ENCODE measurements around the gene NME1. TPM values are rescaled to one million over a fixed set of nuclear protein-coding genes. Genes with fewer than 3 reads are reported as not detected.

The NME1 gene
- total and polyA plus RNA-seq, 9 of the 15 experiments (the other 6 are each of a cell fraction or from before 2014, with no cell fraction given): 449 to 1,588 (median 604) TPM

- TF ChIP-seq, protein P1, sequence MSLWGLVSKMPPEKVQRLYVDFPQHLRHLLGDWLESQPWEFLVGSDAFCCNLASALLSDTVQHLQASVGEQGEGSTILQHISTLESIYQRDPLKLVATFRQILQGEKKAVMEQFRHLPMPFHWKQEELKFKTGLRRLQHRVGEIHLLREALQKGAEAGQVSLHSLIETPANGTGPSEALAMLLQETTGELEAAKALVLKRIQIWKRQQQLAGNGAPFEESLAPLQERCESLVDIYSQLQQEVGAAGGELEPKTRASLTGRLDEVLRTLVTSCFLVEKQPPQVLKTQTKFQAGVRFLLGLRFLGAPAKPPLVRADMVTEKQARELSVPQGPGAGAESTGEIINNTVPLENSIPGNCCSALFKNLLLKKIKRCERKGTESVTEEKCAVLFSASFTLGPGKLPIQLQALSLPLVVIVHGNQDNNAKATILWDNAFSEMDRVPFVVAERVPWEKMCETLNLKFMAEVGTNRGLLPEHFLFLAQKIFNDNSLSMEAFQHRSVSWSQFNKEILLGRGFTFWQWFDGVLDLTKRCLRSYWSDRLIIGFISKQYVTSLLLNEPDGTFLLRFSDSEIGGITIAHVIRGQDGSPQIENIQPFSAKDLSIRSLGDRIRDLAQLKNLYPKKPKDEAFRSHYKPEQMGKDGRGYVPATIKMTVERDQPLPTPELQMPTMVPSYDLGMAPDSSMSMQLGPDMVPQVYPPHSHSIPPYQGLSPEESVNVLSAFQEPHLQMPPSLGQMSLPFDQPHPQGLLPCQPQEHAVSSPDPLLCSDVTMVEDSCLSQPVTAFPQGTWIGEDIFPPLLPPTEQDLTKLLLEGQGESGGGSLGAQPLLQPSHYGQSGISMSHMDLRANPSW (CRISPR knock-in tag; IDR thresholded peaks at IDR 0.05): no peak
- TF ChIP-seq JUND (IDR thresholded peaks at IDR 0.05; ENCODE audit: borderline replicate concordance, low read depth, low read length): peak; percentile 70; the same call in 1 of the 2 replicates
- no peak; the same call in 2 of the 3 replicates for TF ChIP-seq JUND (tag; IDR thresholded peaks at IDR 0.05; ENCODE audit: borderline replicate concordance, low read depth, low read length)
- no peak for TF ChIP-seq CSDE1 (IDR thresholded peaks at IDR 0.05)
- TF ChIP-seq PHTF2 (CRISPR knock-in tag; IDR thresholded peaks at IDR 0.05): no peak
- TF ChIP-seq RBM17 (IDR thresholded peaks at IDR 0.05; ENCODE audit: borderline replicate concordance, low read depth, low read length): no peak
- TF ChIP-seq NFIC (IDR thresholded peaks at IDR 0.05): no peak
- no peak for TF ChIP-seq TOE1 (IDR thresholded peaks at IDR 0.05; ENCODE audit: borderline replicate concordance)
- no peak for TF ChIP-seq TOE1 (CRISPR knock-in tag; IDR thresholded peaks at IDR 0.05; ENCODE audit: borderline replicate concordance, low read depth)
- no peak for TF ChIP-seq PYGO2 (tag; IDR thresholded peaks at IDR 0.05)
- no peak for TF ChIP-seq ELF2 (CRISPR knock-in tag; IDR thresholded peaks at IDR 0.05)
- no peak for TF ChIP-seq CTBP1 (IDR thresholded peaks at IDR 0.05; ENCODE audit: borderline replicate concordance)
- no peak for TF ChIP-seq ZNF79 (CRISPR knock-in tag; IDR thresholded peaks at IDR 0.05; ENCODE audit: low read depth)
- TF ChIP-seq SMAD3 (CRISPR knock-in tag; conservative IDR thresholded peaks at IDR 0.05): no peak
- TF ChIP-seq, protein P2, sequence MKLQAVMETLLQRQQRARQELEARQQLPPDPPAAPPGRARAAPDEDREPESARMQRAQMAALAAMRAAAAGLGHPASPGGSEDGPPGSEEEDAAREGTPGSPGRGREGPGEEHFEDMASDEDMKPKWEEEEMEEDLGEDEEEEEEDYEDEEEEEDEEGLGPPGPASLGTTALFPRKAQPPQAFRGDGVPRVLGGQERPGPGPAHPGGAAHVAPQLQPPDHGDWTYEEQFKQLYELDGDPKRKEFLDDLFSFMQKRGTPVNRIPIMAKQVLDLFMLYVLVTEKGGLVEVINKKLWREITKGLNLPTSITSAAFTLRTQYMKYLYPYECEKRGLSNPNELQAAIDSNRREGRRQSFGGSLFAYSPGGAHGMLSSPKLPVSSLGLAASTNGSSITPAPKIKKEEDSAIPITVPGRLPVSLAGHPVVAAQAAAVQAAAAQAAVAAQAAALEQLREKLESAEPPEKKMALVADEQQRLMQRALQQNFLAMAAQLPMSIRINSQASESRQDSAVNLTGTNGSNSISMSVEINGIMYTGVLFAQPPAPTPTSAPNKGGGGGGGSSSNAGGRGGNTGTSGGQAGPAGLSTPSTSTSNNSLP (IDR thresholded peaks at IDR 0.05; ENCODE audit: borderline replicate concordance, low read depth, low read length): no peak
- no peak for TF ChIP-seq MNT (conservative IDR thresholded peaks at IDR 0.05)
- TF ChIP-seq, protein P3, sequence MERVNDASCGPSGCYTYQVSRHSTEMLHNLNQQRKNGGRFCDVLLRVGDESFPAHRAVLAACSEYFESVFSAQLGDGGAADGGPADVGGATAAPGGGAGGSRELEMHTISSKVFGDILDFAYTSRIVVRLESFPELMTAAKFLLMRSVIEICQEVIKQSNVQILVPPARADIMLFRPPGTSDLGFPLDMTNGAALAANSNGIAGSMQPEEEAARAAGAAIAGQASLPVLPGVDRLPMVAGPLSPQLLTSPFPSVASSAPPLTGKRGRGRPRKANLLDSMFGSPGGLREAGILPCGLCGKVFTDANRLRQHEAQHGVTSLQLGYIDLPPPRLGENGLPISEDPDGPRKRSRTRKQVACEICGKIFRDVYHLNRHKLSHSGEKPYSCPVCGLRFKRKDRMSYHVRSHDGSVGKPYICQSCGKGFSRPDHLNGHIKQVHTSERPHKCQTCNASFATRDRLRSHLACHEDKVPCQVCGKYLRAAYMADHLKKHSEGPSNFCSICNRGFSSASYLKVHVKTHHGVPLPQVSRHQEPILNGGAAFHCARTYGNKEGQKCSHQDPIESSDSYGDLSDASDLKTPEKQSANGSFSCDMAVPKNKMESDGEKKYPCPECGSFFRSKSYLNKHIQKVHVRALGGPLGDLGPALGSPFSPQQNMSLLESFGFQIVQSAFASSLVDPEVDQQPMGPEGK (CRISPR knock-in tag; IDR thresholded peaks at IDR 0.05; ENCODE audit: borderline replicate concordance): no peak
- TF ChIP-seq, protein P4, sequence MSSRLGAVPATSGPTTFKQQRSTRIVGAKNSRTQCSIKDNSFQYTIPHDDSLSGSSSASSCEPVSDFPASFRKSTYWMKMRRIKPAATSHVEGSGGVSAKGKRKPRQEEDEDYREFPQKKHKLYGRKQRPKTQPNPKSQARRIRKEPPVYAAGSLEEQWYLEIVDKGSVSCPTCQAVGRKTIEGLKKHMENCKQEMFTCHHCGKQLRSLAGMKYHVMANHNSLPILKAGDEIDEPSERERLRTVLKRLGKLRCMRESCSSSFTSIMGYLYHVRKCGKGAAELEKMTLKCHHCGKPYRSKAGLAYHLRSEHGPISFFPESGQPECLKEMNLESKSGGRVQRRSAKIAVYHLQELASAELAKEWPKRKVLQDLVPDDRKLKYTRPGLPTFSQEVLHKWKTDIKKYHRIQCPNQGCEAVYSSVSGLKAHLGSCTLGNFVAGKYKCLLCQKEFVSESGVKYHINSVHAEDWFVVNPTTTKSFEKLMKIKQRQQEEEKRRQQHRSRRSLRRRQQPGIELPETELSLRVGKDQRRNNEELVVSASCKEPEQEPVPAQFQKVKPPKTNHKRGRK (tag; IDR thresholded peaks at IDR 0.05): no peak
- no peak for TF ChIP-seq GATA2 (CRISPR knock-in tag; IDR thresholded peaks at IDR 0.05)
Measured at GRCh38 chr17:51152766-51153209, 571 bp upstream of the NME1 start (continued).

All from K562 (cell line).